OCI-LY7 (cell line): ENCODE results near the gene TAF6. TPM values are rescaled to one million over a fixed set of nuclear protein-coding genes. Genes with fewer than 3 reads are reported as not detected.

ENCODE experiments used
- BruUV-seq: library from RNA; stranded (reverse); fragments of 400-500 nt; replicated peaks from 2 replicates; lab custom pipeline; 2021; lab: Mats Ljungman, UMichigan
- CTCF ChIA-PET: fragments of 300-600 bp; sonication (Branson Sonifier 250); formaldehyde crosslinking; loops from one replicate; lab custom pipeline; 2022; ENCODE audit warnings: antibody characterized with exemption; ENCODE audit not compliant: unreplicated experiment; lab: Charles Lee
- POLR2A ChIA-PET: fragments of 300-600 bp; sonication (Branson Sonifier 250); formaldehyde crosslinking; loops from one replicate; lab custom pipeline; 2022; ENCODE audit warnings: antibody characterized with exemption; lab: Charles Lee
- DNase-seq: peaks from one replicate; pipeline ENCODE4 v3.0.0-alpha.2; 2015; ENCODE audit warnings: low spot score
- H2AFZ ChIP-seq: fragments of 200-600 bp; sonication (generic), shearing (Covaris generic); 2 replicates; pipeline ENCODE4 v1.6.1; 2014; ENCODE audit warnings: mild to moderate bottlenecking, antibody characterized with exemption, low read length, moderate library complexity
- H3K27ac ChIP-seq: fragments of 200-600 bp; sonication (generic); 2 replicates; pipeline ENCODE4 v1.5.1; 2014; ENCODE audit warnings: mixed run types, low read depth, mild to moderate bottlenecking, moderate library complexity, low read length, inconsistent platforms; ENCODE audit not compliant: poor library complexity, severe bottlenecking
- H3K36me3 ChIP-seq: fragments of 200-600 bp; sonication (generic); 2 replicates; pipeline ENCODE4 v1.6.1; 2014; ENCODE audit warnings: mild to moderate bottlenecking, antibody characterized with exemption, low read length, moderate library complexity, mixed read lengths; ENCODE audit not compliant: insufficient read depth
- H3K4me1 ChIP-seq: fragments of 200-600 bp; sonication (generic); 2 replicates; pipeline ENCODE4 v1.5.1; 2014; ENCODE audit warnings: mild to moderate bottlenecking, low read length; ENCODE audit not compliant: insufficient read depth, poor library complexity, severe bottlenecking
- H3K4me2 ChIP-seq: fragments of 200-600 bp; sonication (generic); 2 replicates; pipeline ENCODE4 v1.6.1; 2014; ENCODE audit warnings: mild to moderate bottlenecking, low read length
- H3K4me3 ChIP-seq: fragments of 200-600 bp; sonication (generic); 2 replicates; pipeline ENCODE4 v1.5.1; 2014; ENCODE audit warnings: mild to moderate bottlenecking, low read depth, low read length; ENCODE audit not compliant: poor library complexity, severe bottlenecking
- H3K79me2 ChIP-seq: fragments of 200-600 bp; sonication (generic); 2 replicates; pipeline ENCODE4 v1.6.1; 2016; ENCODE audit warnings: low read depth, mild to moderate bottlenecking, low read length, moderate library complexity, mixed read lengths; ENCODE audit not compliant: insufficient read depth
- H3K9me2 ChIP-seq: fragments of 200-600 bp; sonication (generic); 2 replicates; pipeline ENCODE4 v1.6.1; 2016; ENCODE audit warnings: mild to moderate bottlenecking, low read length, mixed read lengths; ENCODE audit not compliant: insufficient read depth
- H3K9me3 ChIP-seq: fragments of 200-600 bp; sonication (generic); 2 replicates; pipeline ENCODE4 v1.6.1; 2014; ENCODE audit warnings: mild to moderate bottlenecking, mixed run types, low read length, mixed read lengths
- H4K20me1 ChIP-seq: fragments of 200-600 bp; sonication (generic); 2 replicates; pipeline ENCODE4 v1.6.1; 2014; ENCODE audit warnings: mild to moderate bottlenecking, antibody characterized with exemption, low read length, moderate library complexity, mixed read lengths; ENCODE audit not compliant: insufficient read depth
- CTCF ChIP-seq: fragments of 200-600 bp; sonication (generic); conservative IDR thresholded peaks from 2 replicates; pipeline ENCODE4 v1.5.1; 2014; ENCODE audit warnings: mild to moderate bottlenecking, antibody characterized with exemption, low read length, moderate library complexity, mixed read lengths
- EZH2phosphoT487 ChIP-seq: fragments of 200-600 bp; sonication (generic); IDR thresholded peaks from 2 replicates; pipeline ENCODE4 v1.6.1; 2018; ENCODE audit warnings: low read depth, borderline replicate concordance, mild to moderate bottlenecking, mixed run types, antibody characterized with exemption, low read length, moderate library complexity, mixed read lengths
- intact Hi-C: fragments of 100-400 bp; cut with micrococcal nuclease; formaldehyde crosslinking; loops from one replicate; pipeline ENCODE4 v1.10.0; 2022; ENCODE audit not compliant: unreplicated experiment
- total RNA-seq, 2 experiments: library from RNA; depleted of rRNA in 1 of 2; stranded (reverse); fragments of >200 nt in 1 of 2; shearing (Covaris generic) in 1 of 2; gene quantifications; 2 replicates each; pipeline ENCODE4 v1.2.3, GENCODE V29; 2014 to 2022

The TAF6 gene
- total RNA-seq, 2 experiments from 2014 or later = 28.0 to 71.0 TPM

GRCh38 chr7:100166970-100167911 is 48.1 kb upstream of the TAF6 start:
- CTCF ChIA-PET = no interaction called here
- peak overlapping the region; percentile 27; the same call in 1 of the 2 replicates for H3K4me2 ChIP-seq
- H3K36me3 ChIP-seq = no peaks in the 10 kb centered on the region
- H3K79me2 ChIP-seq = no peaks in the 10 kb centered on the region
- no peak overlapping the region for H3K27ac ChIP-seq
- TF ChIP-seq EZH2phosphoT487 (no peak), CTCF (no peak)
- no peak overlapping the region for H2AFZ ChIP-seq
- no peak for DNase-seq
- peaks cover 68% of the 10 kb centered on the region for H3K4me1 ChIP-seq
- POLR2A ChIA-PET = interaction anchor here (0.5 kb wide), 1 partner anchor 1009 kb away, joined by 3 read pairs; no protein-coding TSS in a partner anchor
- no peaks in the 10 kb centered on the region for H3K9me3 ChIP-seq
- no peaks in the 10 kb centered on the region for H4K20me1 ChIP-seq
- intact Hi-C loops = no loop called here
- no peak overlapping the region for H3K4me3 ChIP-seq
- no peaks in the 10 kb centered on the region for H3K9me2 ChIP-seq
- no TSS peak for BruUV-seq

- no peak overlapping the region for H3K27ac ChIP-seq
These were observed 47.3 kb upstream of the TAF6 start for GRCh38 chr7:100166317-100166940.

More at GRCh38 chr7:100166317-100166940, 47.3 kb upstream of the TAF6 start:
- Histone ChIP-seq H3K79me2 (no peaks in the 10 kb centered on the region), H3K36me3 (no peaks in the 10 kb centered on the region), H3K4me2 (no peak overlapping the region), H3K4me1 (peaks cover 60% of the 10 kb centered on the region), H4K20me1 (no peaks in the 10 kb centered on the region), H2AFZ (no peak overlapping the region), H3K4me3 (no peak overlapping the region), H3K9me2 (no peaks in the 10 kb centered on the region), H3K9me3 (no peaks in the 10 kb centered on the region)
- no peak for DNase-seq
- ChIA-PET CTCF (no interaction called here), POLR2A (no interaction called here)
- BruUV-seq = no TSS peak
- intact Hi-C loops = no loop called here
- TF ChIP-seq EZH2phosphoT487 (no peak), CTCF (no peak)
